MCF 10A (cell line): Measurements from ENCODE around the gene ARMC9. TPM values are rescaled to one million over a fixed set of nuclear protein-coding genes. Genes with fewer than 3 reads are reported as not detected.

Experiments
- BruUV-seq: library from RNA; stranded (reverse); fragments of 400-500 nt; replicated peaks from 2 replicates; lab custom pipeline; 2021; lab: Mats Ljungman, UMichigan
- CTCF ChIA-PET: fragments of 300-600 bp; sonication (Branson Sonifier 250); formaldehyde crosslinking; extraction: SDS; loops from one replicate; lab custom pipeline; 2021; ENCODE audit warnings: antibody characterized with exemption, inconsistent platforms; lab: Yijun Ruan, JAX
- POLR2A ChIA-PET: fragments of 300-600, 350-650 bp; sonication (Branson Sonifier 250); formaldehyde crosslinking; extraction: SDS; loops from one replicate; lab custom pipeline; 2020; ENCODE audit warnings: antibody characterized with exemption, inconsistent platforms; lab: Yijun Ruan, JAX
- DNase-seq: peaks from one replicate; pipeline ENCODE4 v3.0.0-alpha.2; 2018; ENCODE audit not compliant: unreplicated experiment
- H3K27ac Mint-ChIP-seq: one replicate; pipeline ENCODE4 v1.8.0; 2022; ENCODE audit warnings: mild to moderate bottlenecking, low read depth, mixed read lengths; ENCODE audit not compliant: unreplicated experiment
- H3K27me3 Mint-ChIP-seq: one replicate; pipeline ENCODE4 v1.8.0; 2022; ENCODE audit warnings: mixed read lengths; ENCODE audit not compliant: insufficient read depth, unreplicated experiment
- H3K36me3 Mint-ChIP-seq: one replicate; pipeline ENCODE4 v1.8.0; 2022; ENCODE audit warnings: mild to moderate bottlenecking, moderate library complexity, mixed read lengths; ENCODE audit not compliant: insufficient read depth, unreplicated experiment
- H3K4me1 Mint-ChIP-seq: one replicate; pipeline ENCODE4 v1.8.0; 2022; ENCODE audit warnings: mixed read lengths; ENCODE audit not compliant: insufficient read depth, unreplicated experiment
- H3K4me3 Mint-ChIP-seq: one replicate; pipeline ENCODE4 v1.8.0; 2022; ENCODE audit warnings: mild to moderate bottlenecking, moderate library complexity, mixed read lengths; ENCODE audit not compliant: unreplicated experiment
- H3K9me3 Mint-ChIP-seq: one replicate; pipeline ENCODE4 v1.8.0; 2022; ENCODE audit warnings: mixed read lengths; ENCODE audit not compliant: unreplicated experiment
- intact Hi-C: fragments of 100-400 bp; cut with micrococcal nuclease; formaldehyde crosslinking; loops from 2 replicates; pipeline ENCODE4 v1.14.1; 2022
- total RNA-seq: library from RNA; stranded (reverse); gene quantifications from 2 replicates; pipeline ENCODE4 v1.2.3, GENCODE V29; 2022
- TF ChIP-seq, protein P1 (sequence below): fragments of 200-600 bp; IDR thresholded peaks from one replicate; pipeline ENCODE4 v1.8.0; 2022; ENCODE audit warnings: antibody characterized with exemption, mild to moderate bottlenecking; ENCODE audit not compliant: unreplicated experiment

Gene ARMC9
- total RNA-seq, 1 experiment from 2014 or later = 16.5 TPM

DNA sequence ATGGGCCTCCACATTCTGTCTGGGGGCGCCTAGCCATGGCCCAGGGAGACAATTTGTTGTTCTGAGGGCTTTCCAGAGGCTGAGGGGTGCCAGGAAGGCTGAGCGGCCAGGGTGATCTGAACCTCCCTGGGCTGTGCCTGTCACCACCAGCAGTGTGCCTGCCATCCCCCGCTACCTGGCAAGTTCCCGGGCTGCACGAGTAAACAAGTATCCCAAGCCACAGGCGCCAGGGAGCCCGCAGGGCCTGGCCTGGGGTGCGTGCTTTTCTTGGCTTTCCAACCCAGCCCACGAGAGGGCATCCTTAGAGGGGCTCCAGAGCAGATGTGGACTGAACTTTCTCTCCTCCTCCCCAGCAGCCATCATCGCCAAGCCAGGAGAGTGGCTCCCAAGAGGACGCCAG, 162.0 kb downstream of the ARMC9 start:
- intact Hi-C loops = no loop called here
- DNase-seq = no peak
- ChIA-PET CTCF (interaction anchor here (0.5 kb wide), 1 partner anchor 18 kb away, joined by 3 read pairs; no protein-coding TSS in a partner anchor), POLR2A (no interaction called here)
- Mint-ChIP-seq H3K27ac (no peak overlapping the region), H3K4me1 (peaks cover 7% of the 10 kb centered on the region), H3K4me3 (no peak overlapping the region), H3K27me3 (no peaks in the 10 kb centered on the region), H3K36me3 (peaks cover 5% of the 10 kb centered on the region), H3K9me3 (no peaks in the 10 kb centered on the region)
- no TSS peak for BruUV-seq
- TF ChIP-seq, protein P1, sequence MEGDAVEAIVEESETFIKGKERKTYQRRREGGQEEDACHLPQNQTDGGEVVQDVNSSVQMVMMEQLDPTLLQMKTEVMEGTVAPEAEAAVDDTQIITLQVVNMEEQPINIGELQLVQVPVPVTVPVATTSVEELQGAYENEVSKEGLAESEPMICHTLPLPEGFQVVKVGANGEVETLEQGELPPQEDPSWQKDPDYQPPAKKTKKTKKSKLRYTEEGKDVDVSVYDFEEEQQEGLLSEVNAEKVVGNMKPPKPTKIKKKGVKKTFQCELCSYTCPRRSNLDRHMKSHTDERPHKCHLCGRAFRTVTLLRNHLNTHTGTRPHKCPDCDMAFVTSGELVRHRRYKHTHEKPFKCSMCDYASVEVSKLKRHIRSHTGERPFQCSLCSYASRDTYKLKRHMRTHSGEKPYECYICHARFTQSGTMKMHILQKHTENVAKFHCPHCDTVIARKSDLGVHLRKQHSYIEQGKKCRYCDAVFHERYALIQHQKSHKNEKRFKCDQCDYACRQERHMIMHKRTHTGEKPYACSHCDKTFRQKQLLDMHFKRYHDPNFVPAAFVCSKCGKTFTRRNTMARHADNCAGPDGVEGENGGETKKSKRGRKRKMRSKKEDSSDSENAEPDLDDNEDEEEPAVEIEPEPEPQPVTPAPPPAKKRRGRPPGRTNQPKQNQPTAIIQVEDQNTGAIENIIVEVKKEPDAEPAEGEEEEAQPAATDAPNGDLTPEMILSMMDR = no peak

DNA sequence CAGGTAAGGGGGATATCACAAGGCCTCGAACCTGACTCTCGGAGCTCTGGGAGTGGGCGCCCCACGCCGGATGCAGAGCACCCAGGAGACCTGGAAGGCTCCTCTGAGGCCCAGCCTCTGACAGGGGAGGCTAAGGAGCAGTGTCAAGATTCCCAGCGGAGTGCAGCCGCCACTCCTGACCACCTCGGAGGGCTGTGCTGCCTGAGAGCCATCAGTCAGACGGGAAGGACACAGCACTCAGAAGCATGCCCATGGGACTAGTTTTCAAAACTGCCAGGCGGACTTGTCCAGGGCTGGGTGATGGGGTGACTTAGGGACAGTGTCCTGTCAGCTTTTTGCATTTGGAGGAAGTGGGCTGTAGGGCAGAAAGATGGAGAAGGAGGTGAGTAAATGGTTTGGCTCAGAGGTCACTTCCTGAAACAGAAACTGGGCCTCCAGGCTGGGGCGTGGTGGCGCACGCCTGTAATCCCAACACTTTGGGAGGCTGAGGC, 162.5 kb downstream of the ARMC9 start:
- POLR2A ChIA-PET = no interaction called here

DNA sequence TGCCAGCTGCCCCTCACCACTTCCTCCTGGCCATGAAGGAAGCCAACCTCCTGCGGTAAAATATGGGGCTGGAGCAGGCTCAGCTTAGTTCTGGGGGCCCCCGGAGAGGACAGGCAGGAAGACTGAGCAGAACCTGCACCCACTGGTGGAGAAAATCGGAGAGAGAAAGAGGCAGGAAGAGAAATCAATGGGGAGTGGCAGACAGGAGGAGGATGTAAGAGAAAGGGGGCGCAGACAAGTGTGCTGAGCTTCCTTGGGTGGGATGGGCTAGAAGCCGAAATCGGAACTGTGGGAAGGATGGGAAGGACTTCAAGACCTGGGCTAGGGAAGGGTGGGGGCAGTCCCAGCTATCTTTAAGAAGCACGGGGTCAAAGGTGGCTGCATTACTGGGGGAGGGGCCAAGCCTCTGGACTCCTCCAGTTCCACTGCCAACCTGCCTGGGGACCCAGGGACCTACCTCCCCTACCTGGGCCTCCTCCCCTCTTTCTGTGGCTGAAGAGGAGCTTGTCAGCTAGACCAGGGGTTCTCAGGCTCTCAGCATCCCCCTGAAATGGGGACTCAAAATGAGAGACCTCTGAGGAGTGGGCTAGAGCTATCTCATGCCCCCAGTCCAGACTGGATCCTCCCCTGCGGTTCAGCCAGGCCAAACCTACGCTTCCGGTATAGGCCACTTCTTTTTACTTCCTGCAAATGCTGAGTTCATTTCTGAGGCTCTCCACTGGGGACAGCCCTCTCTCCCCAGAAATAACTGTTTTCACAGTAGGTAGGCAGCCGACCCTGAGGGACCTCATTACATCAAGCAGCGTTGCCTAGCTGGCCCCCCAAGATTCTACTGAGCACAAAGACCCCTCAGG, 163.5 kb downstream of the ARMC9 start:
- no TSS peak for BruUV-seq
- Mint-ChIP-seq H3K4me3 (no peak overlapping the region), H3K4me1 (peaks cover 7% of the 10 kb centered on the region), H3K9me3 (no peaks in the 10 kb centered on the region), H3K27me3 (no peaks in the 10 kb centered on the region), H3K36me3 (peaks cover 5% of the 10 kb centered on the region), H3K27ac (no peak overlapping the region)
- intact Hi-C loops = no loop called here
- DNase-seq = no peak
- ChIA-PET CTCF (interaction anchor here (0.7 to 1.0 kb wide), 3 partner anchors 15 to 115 kb away, joined by 3 to 4 read pairs (median 3); no protein-coding TSS in a partner anchor), POLR2A (no interaction called here)
- TF ChIP-seq, protein P1 = no peak

More for the DNA sequence above, 162.5 kb downstream of the ARMC9 start:
- Mint-ChIP-seq H3K4me3 (no peak overlapping the region), H3K27me3 (no peaks in the 10 kb centered on the region), H3K4me1 (peaks cover 7% of the 10 kb centered on the region), H3K9me3 (no peaks in the 10 kb centered on the region), H3K27ac (no peak overlapping the region), H3K36me3 (peaks cover 5% of the 10 kb centered on the region)
- TF ChIP-seq, protein P1 = no peak
- CTCF ChIA-PET = no interaction called here
- no peak for DNase-seq
- BruUV-seq = no TSS peak
- intact Hi-C loops = no loop called here

DNA sequence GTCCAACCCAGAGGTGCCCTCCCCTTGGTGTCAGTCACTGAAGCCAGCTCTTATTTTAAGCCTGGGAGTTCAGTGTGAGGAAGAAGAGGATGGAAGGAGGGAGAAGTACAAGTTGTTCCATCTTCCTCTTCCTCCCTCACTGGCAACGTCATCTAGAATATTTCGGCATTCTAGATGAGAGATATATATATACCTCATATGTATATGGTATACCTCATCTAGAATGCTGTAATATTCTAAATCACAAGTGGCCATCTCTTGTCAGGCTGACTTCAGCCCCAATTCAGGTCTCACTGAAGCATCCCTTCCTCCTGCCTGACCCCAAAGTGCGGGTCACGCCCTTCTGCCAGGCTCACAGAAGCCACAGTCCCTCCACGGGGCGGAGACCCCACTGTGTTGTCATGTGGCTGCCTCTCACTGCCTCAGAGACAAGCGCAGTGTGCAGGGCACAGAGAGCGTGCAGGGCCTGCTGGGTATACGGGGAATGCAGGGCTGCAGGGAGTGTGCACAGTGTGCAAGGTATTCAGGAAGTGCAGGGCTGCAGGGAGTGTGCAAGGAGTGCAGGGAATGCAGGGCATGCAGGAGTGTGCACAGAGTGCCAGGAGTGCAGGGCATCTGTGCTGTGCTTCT, 164.2 kb downstream of the ARMC9 start:
- no peaks in the 10 kb centered on the region for H3K27me3 Mint-ChIP-seq
- POLR2A ChIA-PET = no interaction called here
- peaks cover 5% of the 10 kb centered on the region for H3K36me3 Mint-ChIP-seq

More for the DNA sequence above, 164.2 kb downstream of the ARMC9 start:
- H3K4me3 Mint-ChIP-seq = no peak overlapping the region
- no peaks in the 10 kb centered on the region for H3K9me3 Mint-ChIP-seq
- peaks cover 7% of the 10 kb centered on the region for H3K4me1 Mint-ChIP-seq
- DNase-seq = no peak
- no TSS peak for BruUV-seq
- CTCF ChIA-PET = interaction anchor here (0.7 to 1.4 kb wide), 4 partner anchors 10 to 116 kb away, joined by 3 to 7 read pairs (median 4); no protein-coding TSS in a partner anchor
- TF ChIP-seq, protein P1 = no peak
- intact Hi-C loops = no loop called here
- no peak overlapping the region for H3K27ac Mint-ChIP-seq
